ENCODE measurements around the gene FTCD.

Gene FTCD

DNA sequence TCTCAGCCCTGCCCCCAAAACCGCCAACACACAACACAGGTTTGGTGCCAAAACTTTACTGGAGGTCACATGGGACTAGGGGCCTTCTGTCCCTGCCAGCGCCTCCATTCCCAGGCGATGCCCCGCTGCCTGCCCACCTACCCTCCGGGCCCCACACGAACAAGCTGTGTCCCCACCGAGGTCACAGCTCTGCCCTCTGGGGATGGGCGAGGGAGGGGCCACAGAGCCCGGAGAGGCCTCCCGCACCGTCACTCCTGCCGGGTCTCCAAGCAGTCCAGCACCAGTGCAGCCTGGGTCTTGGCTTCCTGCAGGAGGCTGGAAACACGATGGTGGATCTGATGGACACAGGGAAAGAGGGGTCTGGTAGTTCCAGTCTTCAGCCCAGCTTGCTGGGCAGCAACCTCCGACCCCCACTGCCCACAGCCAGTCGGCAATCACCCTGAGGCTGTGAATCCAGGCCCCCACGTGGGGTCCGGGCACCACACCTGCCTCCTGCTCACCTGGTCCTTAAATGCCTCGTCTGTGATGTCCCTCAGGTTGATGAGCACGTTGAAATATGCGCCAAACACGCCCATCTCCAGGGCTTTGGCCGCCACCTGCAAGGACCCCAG is 18.5 kb downstream of the FTCD start:
- no peak for DNase-seq

DNA sequence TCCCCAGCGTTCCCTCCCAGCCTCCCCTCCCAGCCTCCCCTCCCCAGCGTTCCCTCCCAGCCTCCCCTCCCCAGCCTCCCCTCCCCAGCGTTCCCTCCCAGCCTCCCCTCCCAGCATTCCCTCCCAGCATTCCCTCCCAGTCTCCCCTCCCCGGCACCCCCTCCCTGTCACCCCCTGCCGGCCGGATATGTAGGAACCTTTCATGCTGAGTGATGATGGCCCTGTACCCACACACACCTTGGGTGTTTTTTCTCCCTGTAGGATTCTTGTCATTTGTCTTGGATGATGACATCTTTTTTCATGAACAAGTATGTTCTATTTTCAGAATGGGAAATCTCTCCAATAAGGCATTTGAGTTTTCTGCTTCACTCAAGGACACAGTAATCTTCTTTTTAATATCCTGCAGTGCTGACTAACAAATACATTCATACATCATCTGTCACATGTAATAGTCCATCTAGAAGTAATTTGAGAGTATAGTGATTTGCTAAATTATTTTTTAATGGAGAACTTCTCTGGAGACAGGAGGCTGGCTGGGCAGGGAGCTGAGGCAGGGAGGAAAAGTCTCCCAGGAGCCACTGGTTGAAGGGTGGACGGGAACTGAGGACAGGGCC is 19.5 kb downstream of the FTCD start:
- DNase-seq, result no peak

DNA sequence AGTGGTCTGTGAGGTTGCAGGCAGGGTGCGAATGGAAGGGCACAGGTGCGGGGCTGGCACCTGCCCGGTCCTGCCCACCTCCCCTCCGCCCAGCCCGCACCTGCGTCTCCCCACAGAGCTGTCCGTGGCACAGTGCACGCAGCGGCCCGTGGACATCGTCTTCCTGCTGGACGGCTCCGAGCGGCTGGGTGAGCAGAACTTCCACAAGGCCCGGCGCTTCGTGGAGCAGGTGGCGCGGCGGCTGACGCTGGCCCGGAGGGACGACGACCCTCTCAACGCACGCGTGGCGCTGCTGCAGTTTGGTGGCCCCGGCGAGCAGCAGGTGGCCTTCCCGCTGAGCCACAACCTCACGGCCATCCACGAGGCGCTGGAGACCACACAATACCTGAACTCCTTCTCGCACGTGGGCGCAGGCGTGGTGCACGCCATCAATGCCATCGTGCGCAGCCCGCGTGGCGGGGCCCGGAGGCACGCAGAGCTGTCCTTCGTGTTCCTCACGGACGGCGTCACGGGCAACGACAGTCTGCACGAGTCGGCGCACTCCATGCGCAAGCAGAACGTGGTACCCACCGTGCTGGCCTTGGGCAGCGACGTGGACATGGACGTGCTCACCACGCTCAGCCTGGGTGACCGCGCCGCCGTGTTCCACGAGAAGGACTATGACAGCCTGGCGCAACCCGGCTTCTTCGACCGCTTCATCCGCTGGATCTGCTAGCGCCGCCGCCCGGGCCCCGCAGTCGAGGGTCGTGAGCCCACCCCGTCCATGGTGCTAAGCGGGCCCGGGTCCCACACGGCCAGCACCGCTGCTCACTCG is 23.3 kb downstream of the FTCD start:
- no peak for DNase-seq

DNA sequence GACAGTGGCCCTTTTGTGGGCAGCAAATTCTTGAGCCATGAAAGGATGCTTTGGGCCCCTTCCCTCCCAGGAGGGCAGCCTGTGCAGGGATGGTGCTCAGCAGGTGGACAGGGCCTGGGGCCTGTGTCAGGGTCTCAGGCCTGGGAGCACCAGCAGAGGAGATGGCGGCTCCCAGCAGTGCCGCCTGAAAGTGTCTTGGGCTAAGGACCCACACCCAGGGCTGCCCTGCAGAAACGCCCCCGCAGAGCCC is 23.9 kb downstream of the FTCD start:
- DNase-seq, result no peak

DNA sequence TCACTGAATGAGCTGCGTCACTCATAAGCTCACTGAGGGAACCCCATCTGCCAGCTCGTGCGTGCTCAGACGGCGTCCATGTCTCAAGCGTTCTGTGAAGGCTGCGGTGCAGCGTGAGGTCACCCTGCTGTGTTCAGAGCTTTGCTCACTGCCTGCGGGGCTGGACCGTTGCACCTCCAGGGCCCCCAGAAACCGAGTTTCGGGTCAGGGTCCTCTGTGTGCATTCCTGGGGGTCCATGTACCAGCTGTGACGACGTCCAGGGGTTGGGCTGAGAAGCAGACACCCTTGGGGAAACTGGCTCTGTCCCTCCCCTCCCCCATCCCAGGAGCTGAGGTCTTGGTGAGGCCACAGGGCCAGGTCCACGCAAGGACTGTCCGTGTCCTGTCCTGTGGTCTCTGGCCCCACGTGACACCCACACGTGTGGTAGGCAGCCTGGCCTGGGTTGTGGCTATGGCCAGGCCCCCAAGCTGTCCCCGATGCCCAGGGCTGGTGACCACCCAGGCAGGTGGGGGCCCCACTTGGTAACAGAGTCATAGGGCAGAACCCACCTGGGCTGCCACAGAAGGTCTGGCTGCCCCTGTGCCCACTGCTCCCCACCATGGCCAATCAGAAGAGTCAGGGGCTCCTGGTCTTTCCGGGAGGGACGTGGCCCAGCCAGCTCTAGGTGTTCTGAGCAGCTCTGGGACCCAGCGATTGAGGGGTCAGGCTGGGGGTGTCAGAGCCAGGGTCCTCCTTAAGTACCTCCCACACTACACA is 24.4 kb downstream of the FTCD start:
- no peak for DNase-seq

DNA sequence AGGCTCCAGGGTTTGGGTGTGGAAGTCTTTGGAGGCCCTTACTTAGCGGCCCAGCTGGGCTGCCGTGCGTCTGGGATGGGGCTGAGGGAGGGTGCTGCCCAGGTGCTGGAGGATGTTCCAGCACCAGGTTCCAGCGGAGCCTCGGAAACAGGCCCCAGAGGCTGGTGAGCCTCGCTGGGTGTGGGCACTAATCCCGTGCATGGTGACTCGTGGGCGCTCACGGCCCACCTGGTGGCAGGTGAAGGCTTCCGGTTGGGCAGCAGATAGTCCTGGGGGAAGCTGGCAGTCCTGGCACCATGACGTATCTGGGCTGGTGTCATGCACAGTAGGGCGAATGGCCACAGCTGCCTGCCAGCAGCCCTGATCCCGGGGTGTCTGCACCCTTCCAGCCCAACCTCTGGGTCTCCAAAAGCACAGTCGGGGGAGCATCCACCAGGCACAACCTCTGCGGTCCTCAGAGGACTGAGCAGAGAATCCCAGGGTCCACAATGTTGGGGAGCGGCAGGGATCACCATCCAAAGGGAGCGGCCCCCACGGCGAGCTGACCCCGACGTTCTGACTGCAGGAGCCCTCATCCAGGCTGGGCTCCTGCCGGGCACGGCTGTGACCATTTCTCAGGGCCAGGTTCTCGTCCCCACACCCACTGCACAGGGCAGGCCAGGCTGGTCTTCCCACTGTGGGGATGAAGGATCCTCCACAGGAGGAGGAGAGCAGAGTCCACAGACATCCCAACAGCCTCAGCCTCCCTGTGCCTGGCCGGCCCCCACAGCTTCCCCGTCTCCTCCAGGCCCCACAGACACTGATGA is 25.3 kb downstream of the FTCD start:
- DNase-seq, result no peak

DNA sequence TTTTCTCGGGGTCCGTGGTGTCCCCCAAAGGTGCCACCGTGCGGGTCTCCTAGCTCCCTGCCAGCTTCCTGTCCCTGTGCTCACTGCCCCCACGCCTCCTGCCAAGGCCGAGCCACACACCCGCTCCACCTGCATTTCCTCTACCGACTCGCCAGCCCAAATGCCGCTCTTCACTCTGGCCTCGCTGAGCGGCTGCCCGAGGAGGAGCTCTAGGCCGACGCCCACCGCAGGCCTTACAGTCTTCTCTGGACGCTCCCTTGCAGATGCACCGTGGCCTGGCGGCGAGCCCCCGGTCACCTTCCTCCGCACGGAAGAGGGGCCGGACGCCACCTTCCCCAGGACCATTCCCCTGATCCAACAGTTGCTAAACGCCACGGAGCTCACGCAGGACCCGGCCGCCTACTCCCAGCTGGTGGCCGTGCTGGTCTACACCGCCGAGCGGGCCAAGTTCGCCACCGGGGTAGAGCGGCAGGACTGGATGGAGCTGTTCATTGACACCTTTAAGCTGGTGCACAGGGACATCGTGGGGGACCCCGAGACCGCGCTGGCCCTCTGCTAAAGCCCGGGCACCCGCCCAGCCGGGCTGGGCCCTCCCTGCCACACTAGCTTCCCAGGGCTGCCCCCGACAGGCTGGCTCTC is 26.3 kb downstream of the FTCD start:
- no peak for DNase-seq

DNA sequence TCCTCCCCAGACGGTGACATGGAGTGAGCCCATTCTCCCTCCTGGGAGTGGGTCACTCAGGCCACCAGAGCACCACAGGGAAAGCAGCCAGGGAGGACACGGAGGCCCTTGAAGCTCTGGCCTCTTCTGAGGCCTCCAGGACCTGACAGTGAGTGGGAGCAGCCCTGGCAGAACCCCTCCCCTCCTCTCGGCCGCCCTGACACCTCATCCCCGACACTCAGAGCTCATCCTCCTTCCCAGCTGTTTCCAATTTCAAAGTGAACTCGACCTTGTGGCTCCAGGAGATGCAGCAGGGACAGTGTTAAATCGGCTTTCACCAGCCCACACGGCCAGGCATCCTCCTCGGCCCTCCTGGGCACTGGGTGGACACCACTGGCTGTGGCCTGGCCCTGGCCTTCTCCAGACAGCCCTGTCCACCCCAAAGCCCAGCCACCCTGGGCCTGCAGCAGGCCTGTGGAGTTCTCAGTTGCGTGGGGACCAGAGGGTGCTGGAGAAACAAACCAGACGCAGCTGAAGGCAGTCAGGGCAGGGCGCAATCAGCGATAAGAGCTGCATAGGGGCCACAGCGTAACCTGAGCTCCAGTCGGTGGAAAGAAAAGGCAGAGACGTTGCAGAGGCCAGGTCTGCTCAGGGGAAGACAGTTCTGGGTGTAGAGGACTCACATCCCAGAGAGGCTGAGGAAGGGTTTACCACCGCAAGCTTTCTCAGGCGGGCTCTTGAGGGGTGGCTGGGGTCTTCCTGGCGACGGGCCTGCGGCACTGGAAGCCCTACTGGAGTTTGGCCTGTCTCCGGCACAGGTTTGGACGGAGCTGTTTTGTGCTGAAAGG is 27.1 kb downstream of the FTCD start:
- no peak for DNase-seq

DNA sequence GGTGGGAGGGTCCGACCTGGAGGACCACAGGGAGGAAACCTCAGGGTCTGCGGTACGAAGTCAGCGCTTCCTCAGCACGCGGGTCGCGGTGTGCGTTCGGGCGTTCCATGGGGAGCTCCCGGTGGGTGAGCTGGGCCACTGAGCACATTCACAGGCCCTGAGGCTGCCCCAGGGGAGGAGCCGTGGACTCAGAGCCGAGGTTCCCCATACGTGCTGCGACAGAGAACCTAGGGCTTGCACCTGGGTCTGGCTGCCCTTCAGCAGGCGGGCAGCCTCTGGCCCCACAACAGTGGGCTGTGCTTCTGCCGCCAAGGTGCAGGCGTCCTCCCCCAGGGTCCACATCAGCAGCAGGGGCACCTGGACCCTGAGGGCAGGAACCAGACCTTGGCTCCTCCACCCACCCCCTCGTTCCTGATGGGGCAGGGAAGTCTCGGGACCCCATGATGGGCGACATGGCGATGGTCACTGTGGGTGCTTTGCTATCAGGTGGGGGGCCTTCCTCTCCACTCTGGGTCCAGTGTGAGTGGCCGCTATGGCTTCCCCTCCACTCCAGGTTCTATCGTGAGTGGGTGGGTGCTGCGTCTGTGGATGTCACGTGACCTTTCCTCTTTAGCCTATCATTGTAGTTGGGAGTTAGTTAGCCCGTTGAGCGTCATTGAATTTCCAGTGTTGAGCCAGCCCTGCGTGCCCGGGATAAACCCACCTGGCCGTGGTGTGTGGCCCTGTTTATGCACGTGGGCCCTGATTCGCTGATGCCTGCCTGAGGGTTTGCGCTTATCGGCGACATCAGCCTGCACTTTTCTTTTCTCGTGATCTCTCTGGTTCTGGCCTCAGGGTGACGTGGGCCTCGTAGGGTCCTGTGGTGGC is 27.9 kb downstream of the FTCD start:
- DNase-seq, result no peak

DNA sequence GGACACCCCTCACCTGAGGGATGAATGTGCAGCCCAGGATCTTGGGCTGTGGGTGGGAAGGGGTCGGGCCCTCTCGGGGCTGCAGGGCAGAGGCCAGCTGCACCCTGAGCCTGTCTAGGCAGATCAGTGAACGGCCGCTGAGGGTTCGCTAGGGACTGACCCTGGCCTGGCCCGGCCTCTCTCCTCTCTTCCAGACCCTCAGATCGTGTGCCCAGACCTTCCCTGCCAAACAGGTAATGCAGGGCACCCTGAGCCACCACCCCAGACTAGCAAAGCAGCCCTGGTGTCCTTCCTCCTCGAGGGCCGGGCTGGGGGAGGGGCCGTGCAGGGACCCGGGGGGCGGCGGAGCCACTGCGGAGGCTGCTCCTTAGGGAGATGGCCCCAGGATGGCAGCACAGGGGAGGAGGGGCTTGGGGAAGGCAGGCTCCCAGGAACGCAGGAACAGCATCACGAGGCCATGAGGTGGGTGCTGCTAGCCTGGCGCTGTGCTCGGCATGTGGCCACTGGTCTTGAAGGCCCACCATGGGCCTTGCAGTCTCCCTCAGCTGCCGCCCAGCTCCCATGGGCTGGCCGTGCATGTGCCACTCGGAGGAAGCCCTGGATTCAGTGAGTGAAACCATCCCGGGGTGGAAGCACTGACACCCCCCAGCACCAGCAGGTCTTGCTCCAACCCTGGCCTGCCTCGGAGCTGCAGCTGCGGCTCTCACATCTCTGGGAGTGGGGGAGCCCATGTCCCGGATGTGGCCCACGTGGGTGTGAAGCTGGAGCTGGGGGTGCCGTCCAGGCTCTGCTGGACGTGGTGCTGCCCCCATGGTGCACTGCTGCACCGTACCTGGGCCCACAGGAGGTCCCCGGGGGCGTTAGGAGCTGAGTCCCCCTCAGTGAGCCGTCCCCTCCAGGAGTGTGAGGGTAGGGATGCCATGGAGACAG is 28.8 kb downstream of the FTCD start:
- peak; percentile 33 for DNase-seq

DNA sequence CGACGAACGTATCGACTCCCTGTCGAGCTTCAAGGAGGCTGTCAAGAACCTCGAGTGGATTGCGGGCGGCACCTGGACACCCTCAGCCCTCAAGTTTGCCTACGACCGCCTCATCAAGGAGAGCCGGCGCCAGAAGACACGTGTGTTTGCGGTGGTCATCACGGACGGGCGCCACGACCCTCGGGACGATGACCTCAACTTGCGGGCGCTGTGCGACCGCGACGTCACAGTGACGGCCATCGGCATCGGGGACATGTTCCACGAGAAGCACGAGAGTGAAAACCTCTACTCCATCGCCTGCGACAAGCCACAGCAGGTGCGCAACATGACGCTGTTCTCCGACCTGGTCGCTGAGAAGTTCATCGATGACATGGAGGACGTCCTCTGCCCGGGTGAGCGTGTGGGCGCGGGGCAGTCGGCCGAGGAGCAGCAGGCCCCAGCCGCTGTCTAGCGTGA is 29.5 kb downstream of the FTCD start:
- peak; percentile 26 for DNase-seq

DNA sequence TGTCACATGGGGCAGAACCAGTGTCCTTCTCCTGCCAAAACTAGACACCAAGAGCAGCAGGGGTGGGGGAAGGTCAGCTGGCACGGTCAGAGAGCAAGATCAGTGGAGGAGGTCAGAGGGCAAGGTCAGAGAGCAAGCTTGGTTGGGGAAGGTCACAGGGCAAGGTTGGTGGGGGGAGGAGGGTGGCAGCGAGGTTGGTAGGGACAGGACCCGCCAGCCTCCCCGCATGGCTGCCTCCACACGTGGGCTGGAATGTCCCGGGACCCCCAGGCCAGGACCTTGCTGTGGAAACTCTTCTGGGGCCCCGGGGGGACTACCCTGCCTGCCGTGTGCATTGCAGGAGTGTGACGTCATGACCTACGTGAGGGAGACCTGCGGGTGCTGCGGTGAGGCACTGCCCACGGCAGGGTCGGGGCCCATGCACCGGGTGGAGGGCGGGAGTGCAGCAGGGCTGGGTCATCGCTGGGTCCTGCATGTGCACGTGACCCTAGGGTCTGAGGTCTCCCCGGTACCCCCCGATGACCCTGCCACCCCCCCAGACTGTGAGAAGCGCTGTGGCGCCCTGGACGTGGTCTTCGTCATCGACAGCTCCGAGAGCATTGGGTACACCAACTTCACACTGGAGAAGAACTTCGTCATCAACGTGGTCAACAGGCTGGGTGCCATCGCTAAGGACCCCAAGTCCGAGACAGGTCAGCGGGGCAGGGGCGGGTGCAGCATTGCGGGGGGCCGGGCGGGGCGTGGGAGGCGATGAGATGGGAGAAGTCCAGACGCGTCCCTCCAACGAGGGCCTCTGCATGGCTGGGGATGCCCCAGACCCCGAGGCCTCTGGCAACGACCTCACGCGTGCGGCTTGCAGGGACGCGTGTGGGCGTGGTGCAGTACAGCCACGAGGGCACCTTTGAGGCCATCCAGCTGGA is 30.2 kb downstream of the FTCD start:
- peak; percentile 41 for DNase-seq

DNA sequence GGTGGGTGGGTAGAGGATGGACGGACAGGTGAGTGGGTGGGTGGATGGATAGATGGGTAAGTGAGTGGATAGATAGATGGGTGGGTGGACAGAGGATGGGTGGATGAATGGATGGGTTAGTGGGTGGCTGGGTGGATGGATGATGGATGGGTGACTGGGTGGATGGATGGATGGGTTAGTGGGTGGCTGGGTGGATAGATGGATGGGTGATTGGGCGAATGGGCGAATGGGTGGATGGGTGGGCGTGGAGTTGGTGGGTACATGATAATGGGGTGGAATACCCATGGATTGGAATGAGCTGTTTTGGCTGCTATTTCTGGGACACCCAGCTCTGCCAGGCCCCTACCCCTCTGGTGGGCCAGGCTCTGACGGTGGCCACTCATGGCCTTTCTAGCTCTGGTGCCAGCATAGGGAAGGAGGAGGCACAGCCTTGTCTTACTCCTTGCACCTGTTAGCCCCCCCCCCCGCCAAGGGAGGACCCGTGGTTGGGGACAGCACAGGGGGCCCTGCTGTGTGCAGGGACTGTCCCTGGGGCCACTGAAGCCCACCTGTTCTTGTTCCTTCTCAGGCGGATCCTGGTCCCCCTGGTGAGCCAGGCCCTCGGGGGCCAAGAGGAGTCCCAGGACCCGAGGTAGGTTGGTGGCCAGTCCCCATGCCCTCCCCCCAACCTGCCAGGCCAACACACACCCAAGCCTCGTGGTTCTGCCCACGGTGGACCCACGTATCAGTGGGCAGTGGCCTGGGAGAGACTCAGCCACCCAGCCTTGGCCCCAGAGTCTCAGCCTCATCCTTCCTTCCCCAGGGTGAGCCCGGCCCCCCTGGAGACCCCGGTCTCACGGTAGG is 31.1 kb downstream of the FTCD start:
- DNase-seq, result peak; percentile 42

DNA sequence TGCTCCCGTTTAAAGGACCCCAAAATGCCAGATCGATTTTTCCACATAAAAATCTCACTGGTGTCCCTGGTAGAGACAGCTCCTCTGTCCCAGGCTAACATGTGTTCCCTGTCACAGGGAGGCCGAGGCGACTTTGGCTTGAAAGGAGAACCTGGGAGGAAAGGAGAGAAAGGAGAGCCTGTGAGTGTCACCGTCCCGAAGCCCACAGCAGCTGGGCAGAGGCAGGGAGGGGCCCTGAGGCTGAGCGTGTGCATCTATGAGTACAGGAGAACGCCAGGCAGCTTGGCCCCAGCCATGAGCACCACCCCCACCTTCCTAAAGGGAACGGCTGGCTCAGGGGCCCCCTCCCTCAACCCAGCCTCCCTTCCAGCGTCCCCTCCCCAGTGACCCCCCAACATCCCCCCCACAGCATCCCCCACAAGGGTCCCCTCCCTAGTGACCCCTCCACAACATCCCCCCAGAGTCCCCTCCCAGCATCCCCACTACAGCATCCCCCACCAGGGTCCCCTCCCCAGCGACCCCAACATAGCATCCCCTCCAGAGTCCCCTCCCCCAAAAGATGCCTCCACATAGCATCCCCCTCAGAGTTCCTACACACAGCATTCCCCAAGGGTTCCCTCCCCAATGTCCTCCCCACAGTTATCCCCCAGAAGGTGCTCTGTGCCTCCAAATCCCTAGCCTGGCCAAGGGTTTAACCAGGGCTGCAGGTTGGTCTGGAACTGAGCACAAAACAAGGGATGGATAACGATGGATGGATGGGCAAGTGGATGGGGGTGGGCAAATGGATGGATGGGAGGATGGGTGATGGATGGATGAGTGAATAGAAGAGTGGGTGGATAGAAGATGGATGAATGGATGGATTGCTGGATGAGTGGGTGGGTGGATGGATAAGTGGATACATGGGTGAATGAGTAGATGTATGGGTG is 32.4 kb downstream of the FTCD start:
- DNase-seq, result no peak

DNA sequence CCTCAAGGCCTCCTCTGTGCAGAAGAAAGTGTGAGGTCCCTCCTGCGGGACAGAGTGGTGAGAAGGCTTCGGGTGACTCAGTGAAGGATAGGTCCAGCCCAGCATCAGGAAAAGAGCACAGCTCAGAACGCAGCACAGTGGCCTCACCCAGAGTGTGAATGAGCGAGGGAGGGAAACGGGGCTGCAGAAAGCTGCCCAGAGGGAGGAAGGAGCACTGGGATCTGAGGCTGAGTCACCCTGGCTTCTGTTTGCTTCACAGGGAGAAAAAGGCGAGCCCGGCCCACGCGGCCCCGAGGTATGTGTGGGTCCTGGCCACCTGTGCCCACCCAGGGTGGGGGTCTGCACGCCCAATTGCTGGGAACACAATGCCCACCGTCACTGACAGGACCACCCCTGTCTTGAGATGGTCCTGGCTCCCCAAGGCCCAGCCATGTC is 33.1 kb downstream of the FTCD start:
- peak; percentile 40 for DNase-seq
